ENCODE data around the gene TMEM54. TPM values are rescaled to one million over a fixed set of nuclear protein-coding genes. Genes with fewer than 3 reads are reported as not detected.

Gene TMEM54
- total and polyA plus RNA-seq, 2 of the 13 experiments (the other 11 are each of a cell fraction or from before 2014, with no cell fraction given), result 2.5 to 2.9 TPM

DNA sequence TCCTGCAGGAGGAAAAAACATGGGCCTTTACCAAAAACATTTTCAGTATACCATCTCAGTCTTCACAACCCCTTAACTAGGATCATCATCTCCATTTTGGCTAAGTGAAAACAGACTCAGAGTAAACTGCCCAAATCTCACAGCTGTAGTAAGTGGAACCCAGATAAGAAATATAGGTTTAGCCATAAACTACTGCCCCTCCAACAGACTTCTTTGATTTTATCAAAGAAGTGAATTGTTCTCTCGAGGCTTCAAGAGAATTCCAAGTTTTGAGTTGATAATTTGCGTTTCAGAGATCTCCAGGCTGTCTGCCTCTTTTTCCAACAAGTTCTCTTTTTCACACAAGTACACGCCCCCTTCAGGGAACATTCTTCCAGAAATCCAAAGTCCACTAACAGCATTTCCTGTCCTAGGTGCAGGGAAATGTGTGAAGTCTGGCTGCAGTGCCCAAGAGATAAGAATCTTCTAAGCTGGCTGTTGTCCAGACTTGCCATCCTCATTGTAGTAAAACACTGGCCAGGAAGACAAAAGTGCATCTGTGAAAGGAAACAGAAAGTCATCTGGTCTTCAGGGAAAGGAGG, 32.6 kb upstream of the TMEM54 start (continued):
- TF ChIP-seq NR1H2 (CRISPR knock-in tag; IDR thresholded peaks at IDR 0.05; ENCODE audit: borderline replicate concordance, low read depth), result no peak
- TF ChIP-seq, protein P1, sequence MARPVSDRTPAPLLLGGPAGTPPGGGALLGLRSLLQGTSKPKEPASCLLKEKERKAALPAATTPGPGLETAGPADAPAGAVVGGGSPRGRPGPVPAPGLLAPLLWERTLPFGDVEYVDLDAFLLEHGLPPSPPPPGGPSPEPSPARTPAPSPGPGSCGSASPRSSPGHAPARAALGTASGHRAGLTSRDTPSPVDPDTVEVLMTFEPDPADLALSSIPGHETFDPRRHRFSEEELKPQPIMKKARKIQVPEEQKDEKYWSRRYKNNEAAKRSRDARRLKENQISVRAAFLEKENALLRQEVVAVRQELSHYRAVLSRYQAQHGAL (CRISPR knock-in tag; IDR thresholded peaks at IDR 0.05; ENCODE audit: not compliant biosample characterization), result no peak
- TF ChIP-seq ETV5 (CRISPR knock-in tag; IDR thresholded peaks at IDR 0.05; ENCODE audit: borderline replicate concordance), result peak; percentile 93
- TF ChIP-seq MAFG (CRISPR knock-in tag; IDR thresholded peaks at IDR 0.05), result no peak
- no peak for TF ChIP-seq ZNF232 (CRISPR knock-in tag; IDR thresholded peaks at IDR 0.05; ENCODE audit: borderline replicate concordance)
- no peak for TF ChIP-seq XBP1 (CRISPR knock-in tag; IDR thresholded peaks at IDR 0.05)
- TF ChIP-seq, protein P2, sequence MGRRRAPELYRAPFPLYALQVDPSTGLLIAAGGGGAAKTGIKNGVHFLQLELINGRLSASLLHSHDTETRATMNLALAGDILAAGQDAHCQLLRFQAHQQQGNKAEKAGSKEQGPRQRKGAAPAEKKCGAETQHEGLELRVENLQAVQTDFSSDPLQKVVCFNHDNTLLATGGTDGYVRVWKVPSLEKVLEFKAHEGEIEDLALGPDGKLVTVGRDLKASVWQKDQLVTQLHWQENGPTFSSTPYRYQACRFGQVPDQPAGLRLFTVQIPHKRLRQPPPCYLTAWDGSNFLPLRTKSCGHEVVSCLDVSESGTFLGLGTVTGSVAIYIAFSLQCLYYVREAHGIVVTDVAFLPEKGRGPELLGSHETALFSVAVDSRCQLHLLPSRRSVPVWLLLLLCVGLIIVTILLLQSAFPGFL (CRISPR knock-in tag; IDR thresholded peaks at IDR 0.05), result no peak
- TF ChIP-seq, protein P3, sequence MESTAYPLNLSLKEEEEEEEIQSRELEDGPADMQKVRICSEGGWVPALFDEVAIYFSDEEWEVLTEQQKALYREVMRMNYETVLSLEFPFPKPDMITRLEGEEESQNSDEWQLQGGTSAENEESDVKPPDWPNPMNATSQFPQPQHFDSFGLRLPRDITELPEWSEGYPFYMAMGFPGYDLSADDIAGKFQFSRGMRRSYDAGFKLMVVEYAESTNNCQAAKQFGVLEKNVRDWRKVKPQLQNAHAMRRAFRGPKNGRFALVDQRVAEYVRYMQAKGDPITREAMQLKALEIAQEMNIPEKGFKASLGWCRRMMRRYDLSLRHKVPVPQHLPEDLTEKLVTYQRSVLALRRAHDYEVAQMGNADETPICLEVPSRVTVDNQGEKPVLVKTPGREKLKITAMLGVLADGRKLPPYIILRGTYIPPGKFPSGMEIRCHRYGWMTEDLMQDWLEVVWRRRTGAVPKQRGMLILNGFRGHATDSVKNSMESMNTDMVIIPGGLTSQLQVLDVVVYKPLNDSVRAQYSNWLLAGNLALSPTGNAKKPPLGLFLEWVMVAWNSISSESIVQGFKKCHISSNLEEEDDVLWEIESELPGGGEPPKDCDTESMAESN (CRISPR knock-in tag; conservative IDR thresholded peaks at IDR 0.05), result no peak
- TF ChIP-seq, protein P4, sequence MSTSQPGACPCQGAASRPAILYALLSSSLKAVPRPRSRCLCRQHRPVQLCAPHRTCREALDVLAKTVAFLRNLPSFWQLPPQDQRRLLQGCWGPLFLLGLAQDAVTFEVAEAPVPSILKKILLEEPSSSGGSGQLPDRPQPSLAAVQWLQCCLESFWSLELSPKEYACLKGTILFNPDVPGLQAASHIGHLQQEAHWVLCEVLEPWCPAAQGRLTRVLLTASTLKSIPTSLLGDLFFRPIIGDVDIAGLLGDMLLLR (CRISPR knock-in tag; IDR thresholded peaks at IDR 0.05), result no peak
- no peak for TF ChIP-seq ZNF746 (CRISPR knock-in tag; IDR thresholded peaks at IDR 0.05)
- TF ChIP-seq KAT7 (CRISPR knock-in tag; IDR thresholded peaks at IDR 0.05; ENCODE audit: borderline replicate concordance), result no peak
- TF ChIP-seq SP1 (IDR thresholded peaks at IDR 0.05), result no peak
- TF ChIP-seq SP1 (CRISPR knock-in tag; IDR thresholded peaks at IDR 0.05), result peak; percentile 54; the same call in 1 of the 2 replicates
- no peak for TF ChIP-seq KLF6 (CRISPR knock-in tag; IDR thresholded peaks at IDR 0.05)
- TF ChIP-seq ZNF773 (CRISPR knock-in tag; IDR thresholded peaks at IDR 0.05; ENCODE audit: borderline replicate concordance), result no peak
- no peak for TF ChIP-seq SNRNP70 (IDR thresholded peaks at IDR 0.05; ENCODE audit: low read depth, low read length)
- TF ChIP-seq ZSCAN9 (CRISPR knock-in tag; IDR thresholded peaks at IDR 0.05; ENCODE audit: borderline replicate concordance), result peak; percentile 79
- TF ChIP-seq, protein P5, sequence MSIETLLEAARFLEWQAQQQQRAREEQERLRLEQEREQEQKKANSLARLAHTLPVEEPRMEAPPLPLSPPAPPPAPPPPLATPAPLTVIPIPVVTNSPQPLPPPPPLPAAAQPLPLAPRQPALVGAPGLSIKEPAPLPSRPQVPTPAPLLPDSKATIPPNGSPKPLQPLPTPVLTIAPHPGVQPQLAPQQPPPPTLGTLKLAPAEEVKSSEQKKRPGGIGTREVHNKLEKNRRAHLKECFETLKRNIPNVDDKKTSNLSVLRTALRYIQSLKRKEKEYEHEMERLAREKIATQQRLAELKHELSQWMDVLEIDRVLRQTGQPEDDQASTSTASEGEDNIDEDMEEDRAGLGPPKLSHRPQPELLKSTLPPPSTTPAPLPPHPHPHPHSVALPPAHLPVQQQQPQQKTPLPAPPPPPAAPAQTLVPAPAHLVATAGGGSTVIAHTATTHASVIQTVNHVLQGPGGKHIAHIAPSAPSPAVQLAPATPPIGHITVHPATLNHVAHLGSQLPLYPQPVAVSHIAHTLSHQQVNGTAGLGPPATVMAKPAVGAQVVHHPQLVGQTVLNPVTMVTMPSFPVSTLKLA (IDR thresholded peaks at IDR 0.05), result no peak
- peak; percentile 86 for TF ChIP-seq NCOA2 (CRISPR knock-in tag; IDR thresholded peaks at IDR 0.05)
- TF ChIP-seq, protein P6, sequence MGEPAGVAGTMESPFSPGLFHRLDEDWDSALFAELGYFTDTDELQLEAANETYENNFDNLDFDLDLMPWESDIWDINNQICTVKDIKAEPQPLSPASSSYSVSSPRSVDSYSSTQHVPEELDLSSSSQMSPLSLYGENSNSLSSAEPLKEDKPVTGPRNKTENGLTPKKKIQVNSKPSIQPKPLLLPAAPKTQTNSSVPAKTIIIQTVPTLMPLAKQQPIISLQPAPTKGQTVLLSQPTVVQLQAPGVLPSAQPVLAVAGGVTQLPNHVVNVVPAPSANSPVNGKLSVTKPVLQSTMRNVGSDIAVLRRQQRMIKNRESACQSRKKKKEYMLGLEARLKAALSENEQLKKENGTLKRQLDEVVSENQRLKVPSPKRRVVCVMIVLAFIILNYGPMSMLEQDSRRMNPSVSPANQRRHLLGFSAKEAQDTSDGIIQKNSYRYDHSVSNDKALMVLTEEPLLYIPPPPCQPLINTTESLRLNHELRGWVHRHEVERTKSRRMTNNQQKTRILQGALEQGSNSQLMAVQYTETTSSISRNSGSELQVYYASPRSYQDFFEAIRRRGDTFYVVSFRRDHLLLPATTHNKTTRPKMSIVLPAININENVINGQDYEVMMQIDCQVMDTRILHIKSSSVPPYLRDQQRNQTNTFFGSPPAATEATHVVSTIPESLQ (CRISPR knock-in tag; conservative IDR thresholded peaks at IDR 0.05), result no peak
- peak; percentile 35; the same call in 1 of the 2 replicates for TF ChIP-seq KMT2B (CRISPR knock-in tag; IDR thresholded peaks at IDR 0.05)
- TF ChIP-seq, protein P7, sequence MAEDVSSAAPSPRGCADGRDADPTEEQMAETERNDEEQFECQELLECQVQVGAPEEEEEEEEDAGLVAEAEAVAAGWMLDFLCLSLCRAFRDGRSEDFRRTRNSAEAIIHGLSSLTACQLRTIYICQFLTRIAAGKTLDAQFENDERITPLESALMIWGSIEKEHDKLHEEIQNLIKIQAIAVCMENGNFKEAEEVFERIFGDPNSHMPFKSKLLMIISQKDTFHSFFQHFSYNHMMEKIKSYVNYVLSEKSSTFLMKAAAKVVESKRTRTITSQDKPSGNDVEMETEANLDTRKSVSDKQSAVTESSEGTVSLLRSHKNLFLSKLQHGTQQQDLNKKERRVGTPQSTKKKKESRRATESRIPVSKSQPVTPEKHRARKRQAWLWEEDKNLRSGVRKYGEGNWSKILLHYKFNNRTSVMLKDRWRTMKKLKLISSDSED (CRISPR knock-in tag; IDR thresholded peaks at IDR 0.05), result no peak
